ENCODE measurements around the gene IGSF23.

Gene IGSF23

GRCh38 chr19:44642377-44642776 is 29.0 kb downstream of the IGSF23 start:
- no peak for DNase-seq

DNA sequence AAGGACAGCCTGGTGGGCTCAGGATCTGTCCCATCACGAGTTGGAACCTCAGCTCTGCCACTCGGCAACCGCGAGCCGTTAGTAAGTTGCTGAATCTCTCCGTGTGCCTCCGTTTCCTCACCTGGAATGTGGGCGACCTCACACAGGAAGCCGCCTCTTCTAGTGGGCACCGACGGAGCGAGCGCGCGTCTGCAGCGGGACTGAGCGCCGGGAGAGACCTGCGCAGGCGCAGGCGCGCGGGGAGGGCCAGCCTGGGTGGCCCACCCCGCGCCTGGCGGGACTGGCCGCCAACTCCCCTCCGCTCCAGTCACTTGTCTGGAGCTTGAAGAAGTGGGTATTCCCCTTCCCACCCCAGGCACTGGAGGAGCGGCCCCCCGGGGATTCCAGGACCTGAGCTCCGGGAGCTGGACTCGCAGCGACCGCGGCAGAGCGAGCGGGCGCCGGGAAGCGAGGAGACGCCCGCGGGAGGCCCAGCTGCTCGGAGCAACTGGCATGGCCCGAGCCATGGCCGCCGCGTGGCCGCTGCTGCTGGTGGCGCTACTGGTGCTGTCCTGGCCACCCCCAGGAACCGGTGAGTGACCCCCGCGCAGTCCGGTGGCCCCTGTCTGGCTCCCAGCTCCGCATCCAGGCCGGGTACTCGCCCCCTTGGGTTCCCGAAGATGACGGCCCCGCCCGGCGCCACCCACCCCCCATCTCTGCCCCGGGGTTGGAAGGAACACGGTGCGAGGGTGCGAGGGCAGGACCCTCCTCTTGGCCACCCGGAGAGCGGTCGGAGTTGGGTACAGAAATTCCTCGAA is 30.4 kb downstream of the IGSF23 start, which contains the start of gene PVR:
PVR (plus strand) TSS at position 306 of the 797 bp plus-strand sequence; CDS start at position 493, 187 bp downstream.
- DNase-seq, result peak; percentile 13

DNA sequence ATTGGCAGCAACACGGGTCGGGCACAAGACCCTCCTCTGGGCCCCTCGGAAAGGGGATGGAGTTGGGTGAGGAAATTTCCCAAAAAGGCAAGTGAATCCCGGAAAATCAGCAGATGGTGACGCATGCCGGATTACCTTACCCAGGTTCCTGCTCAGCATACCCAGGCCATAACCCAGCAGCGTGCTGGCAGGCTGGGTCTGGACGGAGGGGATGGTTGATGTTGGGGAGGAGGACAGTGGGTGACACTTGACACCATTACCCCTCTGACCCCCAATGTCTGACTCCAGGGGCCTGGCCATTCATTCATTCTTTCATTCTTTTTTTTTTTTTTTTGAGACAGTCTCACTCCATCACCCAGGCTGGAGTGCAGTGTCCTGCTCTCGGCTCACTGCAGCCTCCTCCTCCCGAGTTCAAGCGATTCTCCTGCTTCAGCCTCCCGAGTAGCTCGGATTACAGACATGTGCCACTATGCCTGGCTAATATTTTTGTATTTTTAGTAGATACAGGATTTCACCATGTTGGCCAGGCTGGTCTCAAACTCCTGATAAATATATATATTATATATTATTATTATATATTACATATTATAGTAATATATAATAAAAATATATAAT is 31.1 kb downstream of the IGSF23 start:
- no peak for DNase-seq

DNA sequence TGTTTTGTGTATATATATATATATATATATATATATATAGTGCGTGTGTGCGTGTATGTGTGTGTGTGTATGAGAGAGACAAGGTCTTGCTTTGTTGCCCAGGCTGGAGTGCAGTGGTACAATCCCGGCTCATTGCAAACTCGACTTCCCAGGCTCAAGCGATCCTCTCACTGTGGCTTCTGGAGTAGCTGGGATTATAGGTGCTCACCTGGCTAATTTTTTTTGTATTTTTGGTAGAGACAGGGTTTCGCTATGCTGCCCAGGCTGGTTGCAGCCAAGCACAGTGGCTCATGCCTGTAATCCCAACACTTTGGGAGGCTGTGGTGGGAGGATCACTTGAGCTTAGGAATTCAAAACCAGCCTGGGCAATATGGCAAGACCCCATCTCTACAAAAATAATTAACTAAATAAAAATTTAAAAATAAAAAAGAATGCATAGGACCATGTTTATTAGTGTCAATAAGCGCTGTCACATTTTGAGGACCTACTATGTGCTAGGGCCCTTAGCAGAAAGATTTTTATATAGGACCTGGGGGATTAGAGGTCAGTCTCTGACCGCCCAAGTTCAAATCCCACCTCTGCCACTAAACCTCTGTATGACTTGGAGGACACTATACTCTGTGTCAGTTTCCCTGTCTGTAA is 32.2 kb downstream of the IGSF23 start:
- DNase-seq, result no peak

DNA sequence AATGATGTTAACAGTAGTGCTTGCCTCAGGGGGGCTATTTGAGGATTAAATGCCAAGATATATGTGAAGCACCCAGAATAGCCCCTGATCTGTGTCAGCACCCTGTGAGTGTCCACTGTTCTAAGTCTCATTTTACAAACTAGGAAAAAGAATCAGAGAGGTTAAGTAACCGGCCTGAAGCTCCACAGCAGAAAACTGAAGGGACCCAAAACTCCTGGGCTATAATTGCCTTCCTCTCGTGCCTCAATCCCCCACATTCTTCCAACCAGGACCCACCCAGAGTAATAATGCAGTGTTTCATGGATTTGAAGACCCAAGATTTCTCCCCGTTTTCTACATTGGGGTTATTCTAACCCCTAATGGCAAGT is 32.7 kb downstream of the IGSF23 start:
- no peak for DNase-seq

GRCh38 chr19:44647144-44647543 is 33.8 kb downstream of the IGSF23 start:
- DNase-seq, result no peak

GRCh38 chr19:44648631-44649251 is 35.4 kb downstream of the IGSF23 start:
- DNase-seq, result no peak

DNA sequence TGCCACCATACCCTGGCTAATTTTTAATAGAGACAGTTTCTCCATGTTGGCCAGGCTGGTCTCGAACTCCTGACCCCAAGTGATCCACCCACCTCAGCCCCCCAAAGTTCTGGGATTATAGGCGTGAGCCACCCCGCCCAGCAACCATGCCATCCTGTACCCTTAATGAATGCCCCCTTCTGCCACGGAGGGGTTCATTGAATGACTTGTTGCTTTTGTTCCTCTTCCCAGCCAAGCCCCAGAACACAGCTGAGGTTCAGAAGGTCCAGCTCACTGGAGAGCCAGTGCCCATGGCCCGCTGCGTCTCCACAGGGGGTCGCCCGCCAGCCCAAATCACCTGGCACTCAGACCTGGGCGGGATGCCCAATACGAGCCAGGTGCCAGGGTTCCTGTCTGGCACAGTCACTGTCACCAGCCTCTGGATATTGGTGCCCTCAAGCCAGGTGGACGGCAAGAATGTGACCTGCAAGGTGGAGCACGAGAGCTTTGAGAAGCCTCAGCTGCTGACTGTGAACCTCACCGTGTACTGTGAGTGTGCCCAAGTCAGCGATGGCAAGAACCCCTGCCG is 36.3 kb downstream of the IGSF23 start:
- DNase-seq, result no peak

DNA sequence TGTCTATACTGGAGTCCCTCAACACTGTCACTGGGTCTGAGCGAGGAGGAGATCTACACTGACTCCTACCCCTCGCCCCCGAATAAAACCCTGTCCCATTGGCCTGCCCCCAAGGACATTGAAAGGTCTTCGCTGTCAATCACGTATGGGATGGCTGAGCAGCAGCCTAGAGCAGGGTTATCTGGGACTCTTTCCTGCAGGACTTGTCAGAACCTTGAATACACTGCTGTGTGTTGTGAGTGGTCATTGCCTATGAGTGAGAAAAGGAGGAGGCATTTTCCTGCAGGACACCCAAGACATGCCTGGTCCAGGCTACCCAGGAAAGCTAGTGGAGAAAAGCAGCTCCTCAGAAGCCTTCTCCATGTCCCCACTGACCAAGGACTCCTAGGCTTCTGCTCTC is 40.0 kb downstream of the IGSF23 start:
- no peak for DNase-seq

- peak; percentile 72 for DNase-seq
Measured at GRCh38 chr19:44653977-44654774, 40.8 kb downstream of the IGSF23 start.

- peak; percentile 73 for DNase-seq
Measured at GRCh38 chr19:44657211-44657921, 44.0 kb downstream of the IGSF23 start.

- no peak for DNase-seq
Measured at GRCh38 chr19:44658069-44658733, 44.8 kb downstream of the IGSF23 start.

DNA sequence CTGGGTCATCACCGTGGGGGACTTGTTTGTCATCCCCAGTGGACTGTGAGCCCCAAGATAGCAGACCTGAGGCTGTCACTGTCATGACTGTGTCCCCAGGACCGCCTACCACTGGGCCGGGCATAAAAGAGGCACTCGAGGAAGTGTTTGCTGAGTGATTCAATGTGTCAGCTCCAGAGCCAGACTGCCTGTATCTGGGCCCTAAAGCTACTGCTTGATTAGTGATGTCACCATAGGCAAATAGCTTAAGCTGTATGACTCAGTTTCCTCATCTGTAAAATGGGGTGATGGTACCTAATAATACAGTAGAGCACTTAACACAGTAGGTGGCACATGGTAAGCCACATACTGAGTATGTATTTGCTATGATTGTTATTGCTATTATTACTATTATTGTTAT is 46.7 kb downstream of the IGSF23 start:
- no peak for DNase-seq

DNA sequence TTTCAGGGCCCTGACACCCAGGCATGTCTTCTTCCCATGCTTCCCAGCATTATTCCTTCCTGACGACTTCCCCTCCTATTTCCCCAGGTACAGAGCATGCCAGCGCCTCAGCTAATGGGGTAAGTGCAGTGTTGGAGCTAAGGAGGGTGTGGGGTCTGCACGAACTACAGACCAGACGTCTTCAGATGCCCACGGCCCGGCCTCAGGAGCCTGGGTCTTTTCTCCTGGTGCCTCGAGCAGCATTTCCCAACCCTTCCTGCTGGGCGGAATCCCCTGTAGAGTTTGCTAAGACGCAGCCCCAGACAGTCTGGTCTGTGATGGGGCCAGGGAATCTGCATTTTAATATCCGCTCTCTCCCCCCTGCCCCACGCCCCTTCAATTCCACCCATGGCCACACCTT is 47.8 kb downstream of the IGSF23 start:
- DNase-seq, result no peak

DNA sequence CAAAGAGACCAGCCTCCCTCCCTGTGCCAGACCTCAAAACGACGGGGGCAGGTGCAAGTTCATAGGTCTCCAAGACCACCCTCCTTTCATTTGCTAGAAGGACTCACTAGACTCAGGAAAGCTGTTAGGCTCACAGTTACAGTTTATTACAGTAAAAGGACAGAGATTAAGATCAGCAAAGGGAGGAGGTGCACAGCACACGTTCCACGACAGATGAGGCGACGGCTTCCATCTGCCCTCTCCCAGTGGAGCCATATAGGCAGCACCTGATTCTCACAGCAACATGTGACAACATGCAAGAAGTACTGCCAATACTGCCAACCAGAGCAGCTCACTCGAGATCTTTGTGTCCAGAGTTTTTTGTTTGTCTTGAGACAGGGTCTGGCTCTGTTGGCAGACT is 48.5 kb downstream of the IGSF23 start:
- DNase-seq, result no peak

DNA sequence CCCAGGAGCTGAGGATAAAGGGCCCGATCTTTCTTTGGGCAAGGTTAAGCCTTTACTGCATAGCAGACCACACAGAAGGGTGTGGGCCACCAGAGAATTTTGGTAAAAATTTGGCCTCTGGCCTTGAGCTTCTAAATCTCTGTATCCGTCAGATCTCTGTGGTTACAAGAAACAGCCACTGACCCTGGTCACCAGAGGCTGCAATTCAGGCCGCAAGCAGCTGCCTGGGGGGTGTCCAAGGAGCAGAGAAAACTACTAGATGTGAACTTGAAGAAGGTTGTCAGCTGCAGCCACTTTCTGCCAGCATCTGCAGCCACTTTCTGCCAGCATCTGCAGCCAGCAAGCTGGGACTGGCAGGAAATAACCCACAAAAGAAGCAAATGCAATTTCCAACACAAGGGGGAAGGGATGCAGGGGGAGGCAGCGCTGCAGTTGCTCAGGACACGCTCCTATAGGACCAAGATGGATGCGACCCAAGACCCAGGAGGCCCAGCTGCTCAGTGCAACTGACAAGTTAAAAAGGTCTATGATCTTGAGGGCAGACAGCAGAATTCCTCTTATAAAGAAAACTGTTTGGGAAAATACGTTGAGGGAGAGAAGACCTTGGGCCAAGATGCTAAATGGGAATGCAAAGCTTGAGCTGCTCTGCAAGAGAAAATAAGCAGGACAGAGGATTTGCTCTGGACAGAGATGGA is 49.5 kb downstream of the IGSF23 start:
- no peak for DNase-seq

DNA sequence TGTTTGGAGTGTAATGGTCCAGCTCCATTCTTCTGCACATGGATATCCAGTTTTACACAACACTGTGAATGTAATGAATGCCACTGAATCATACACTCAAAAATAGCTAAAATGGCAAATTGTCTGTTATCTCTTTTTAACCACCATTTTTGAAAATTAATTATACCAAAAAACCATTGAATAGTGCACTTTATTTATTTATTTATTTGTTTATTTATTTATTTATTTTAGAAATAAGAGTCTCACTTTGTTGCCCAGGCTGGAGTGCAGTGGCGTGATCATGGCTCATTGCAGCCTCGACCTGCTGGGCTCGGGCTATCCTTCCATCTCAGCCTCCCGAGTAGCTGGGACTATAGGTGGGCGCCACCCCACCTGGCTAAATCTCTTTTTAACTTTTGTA is 50.6 kb downstream of the IGSF23 start:
- no peak for DNase-seq

DNA sequence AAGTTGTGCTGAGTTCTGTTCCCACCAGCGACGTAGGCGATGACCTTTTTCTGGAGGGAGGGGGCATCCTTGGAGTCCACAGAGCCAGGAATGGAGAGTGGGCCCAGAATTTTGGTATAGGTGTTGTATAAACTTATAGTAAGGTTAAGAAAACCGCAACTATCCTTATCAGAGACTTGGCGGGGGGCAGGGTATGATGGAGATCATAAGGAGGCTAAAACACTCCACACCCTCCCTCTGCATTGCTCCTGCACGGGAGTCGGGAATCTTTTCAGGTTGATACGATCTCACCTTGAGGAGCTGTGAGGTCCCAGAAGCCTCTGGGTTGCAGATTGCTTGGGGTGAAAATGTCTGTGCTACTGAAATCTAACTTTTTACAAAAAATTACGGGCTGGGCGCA is 51.6 kb downstream of the IGSF23 start:
- no peak for DNase-seq

DNA sequence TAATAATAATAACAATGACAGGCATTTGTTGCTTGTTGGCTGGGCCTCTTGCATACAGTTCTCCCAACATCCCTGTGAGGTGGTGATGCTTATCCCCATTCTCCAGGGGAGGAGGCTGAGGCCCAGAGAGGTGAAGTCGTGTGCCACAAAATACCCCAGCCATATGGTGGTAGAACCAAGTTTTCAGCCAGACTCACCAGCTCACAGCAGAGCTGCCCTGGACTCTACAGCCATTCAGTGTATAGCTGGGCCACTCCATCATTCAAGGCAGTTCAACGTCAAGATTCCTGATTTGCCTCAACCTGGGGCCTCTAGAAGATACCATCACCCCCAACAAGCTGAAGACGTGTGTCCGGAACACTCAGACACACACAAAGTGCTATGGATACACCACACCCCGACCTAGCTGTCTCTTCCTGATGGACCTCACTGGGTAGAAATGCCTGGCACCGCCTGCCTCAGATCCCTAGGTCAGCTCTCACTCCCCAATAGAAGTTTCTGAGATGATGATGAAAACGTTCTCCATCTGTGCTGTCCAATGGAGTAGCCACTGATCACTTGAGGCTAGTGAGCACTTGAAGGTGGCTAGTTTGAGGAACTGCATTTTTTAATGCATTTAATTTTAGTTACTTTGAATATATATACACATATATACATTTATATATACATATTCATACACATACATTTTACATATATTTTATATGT is 53.6 kb downstream of the IGSF23 start:
- no peak for DNase-seq

All from stimulated activated CD4-positive, alpha-beta T cell treated with anti-CD3 and anti-CD28 coated beads, Interleukin-4, amount 100 ng/mL, for 24 hours (primary cell).